Endometrial microvascular endothelial cells (primary cell): ENCODE data around the gene C12orf76. TPM values are rescaled to one million over a fixed set of nuclear protein-coding genes. Genes with fewer than 3 reads are reported as not detected.

Source experiments
- in situ Hi-C: cut with HindIII; loops from 2 replicates; pipeline ENCODE4 v1.10.0; 2017; ENCODE audit warnings: low sequenced_read_pairs, low pct_unique_long_range_greater_than_20kb; ENCODE audit errors: inconsistent ontology term
- total RNA-seq: library from RNA; depleted of rRNA; stranded (reverse); fragments of >200 nt; gene quantifications from one replicate; pipeline ENCODE4 v1.2.3, GENCODE V29; 2015; ENCODE audit errors: inconsistent ontology term

C12orf76 gene
- total RNA-seq, 1 donor from 2014 or later: 8.5 TPM

- in situ Hi-C loops: no loop called here
These were observed 48.3 kb downstream of the C12orf76 start for GRCh38 chr12:109999983-110000505.

DNA sequence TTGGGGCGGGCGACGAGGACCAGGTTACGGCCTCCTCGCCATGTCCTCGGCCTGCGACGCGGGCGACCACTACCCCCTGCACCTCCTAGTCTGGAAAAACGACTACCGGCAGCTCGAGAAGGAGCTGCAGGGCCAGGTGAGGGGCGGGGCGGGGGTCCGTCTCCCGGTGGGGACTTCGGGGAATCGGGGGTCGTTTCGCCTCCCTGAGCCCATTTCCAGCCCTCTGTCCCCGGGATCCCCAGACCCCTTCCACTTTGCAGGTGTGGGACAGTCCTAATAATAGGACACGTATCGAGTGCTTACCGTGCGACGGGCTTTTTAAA, 48.7 kb downstream of the C12orf76 start:
- in situ Hi-C loops: no loop called here

- in situ Hi-C loops: no loop called here
These were observed 49.2 kb downstream of the C12orf76 start, which contains the start of gene ANKRD13A for GRCh38 chr12:109998904-109999648. Gene ANKRD13A, plus strand, starts transcription at chr12:109999430. Its CDS starts 259 bp downstream, at chr12:109999689.

- in situ Hi-C loops: no loop called here
These were observed 50.0 kb downstream of the C12orf76 start for GRCh38 chr12:109998241-109998903.

GRCh38 chr12:109997393-109997792, 50.9 kb downstream of the C12orf76 start:
- in situ Hi-C loops: no loop called here

- in situ Hi-C loops: no loop called here
These were observed 51.9 kb downstream of the C12orf76 start for GRCh38 chr12:109996483-109996853.

DNA sequence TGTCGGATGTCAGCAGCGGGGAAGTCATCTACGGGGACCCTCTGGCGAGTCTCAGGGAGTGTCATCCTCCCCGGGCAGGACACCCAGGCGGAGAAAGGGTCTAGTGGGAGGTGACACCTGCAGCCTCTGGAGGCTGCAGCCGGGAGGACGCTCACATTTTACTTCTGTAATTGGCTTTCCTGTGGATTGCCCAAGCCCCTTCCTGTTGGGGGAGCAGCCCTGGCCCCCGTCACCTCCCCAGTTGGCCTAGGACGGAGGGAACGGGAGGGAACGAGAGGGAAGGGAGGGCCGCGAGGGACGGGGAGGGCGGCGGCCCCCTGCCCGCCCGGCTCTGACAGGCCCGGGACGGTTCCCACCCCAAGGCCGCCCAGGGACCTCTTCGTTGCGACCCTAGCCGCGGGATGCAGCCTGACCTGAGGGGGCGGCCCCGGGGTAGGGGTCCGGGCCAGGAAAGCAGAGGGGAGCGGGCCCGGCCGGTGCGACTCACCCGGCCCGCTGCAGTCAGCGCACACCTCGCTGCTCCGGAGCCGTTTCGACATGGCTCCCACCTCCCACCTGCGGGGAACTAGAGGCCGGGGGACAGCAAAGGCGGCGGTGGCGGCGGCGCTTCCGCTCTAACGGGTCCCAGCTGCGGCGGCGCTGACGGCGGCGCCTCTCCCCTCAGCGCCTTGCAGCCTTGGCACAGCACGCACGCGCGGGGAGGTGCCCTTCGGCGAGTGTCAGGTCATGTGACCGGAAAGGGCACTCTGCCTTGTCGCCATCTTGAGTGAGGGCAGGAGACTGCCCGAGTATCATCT, 52.4 kb downstream of the C12orf76 start, which contains the start of gene GIT2:
TSS of gene GIT2 (minus strand) at position 683 of the 797 bp plus-strand sequence. CDS start at position 539, 144 bp downstream.
- in situ Hi-C loops: no loop called here

- in situ Hi-C loops: no loop called here
These were observed 53.0 kb downstream of the C12orf76 start for GRCh38 chr12:109995361-109995685.

DNA sequence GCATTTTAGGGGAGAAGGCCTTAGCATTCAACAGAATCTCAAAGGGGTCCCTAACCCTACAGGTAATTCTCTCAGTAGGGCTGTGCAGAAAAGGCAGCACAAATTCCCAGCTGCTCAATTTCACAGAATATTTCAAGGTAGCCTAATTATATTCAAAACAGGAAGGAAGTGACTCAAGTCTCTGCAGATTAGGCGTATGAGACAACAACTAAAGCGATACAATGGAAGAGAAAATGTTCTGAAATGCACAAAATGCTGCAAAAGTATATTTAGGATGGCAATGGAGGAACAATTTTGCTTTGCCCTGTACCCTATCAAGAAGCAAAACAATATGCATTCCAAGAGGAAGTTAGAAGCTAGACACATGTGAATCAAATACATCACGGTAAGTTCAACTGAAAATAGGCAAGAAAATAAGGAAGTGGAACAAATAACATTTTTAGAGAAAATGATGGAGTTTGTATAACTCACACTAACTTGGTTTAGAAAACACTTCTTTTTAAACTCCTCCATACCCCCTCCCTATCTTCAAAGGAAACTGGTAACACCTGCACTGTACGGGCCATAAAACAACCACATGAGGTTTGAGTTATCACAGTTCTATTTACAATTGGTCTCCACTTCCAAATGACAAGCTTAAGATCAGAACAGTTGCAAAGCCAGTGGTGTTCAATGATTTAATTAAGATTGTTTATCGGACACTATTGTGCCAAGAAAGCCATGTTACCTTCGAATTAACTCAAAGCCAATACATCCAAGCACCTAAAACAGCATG, 53.7 kb downstream of the C12orf76 start:
- in situ Hi-C loops: no loop called here

- in situ Hi-C loops: no loop called here
These were observed 55.2 kb downstream of the C12orf76 start for GRCh38 chr12:109993091-109993490.

- in situ Hi-C loops: no loop called here
These were observed 56.7 kb downstream of the C12orf76 start for GRCh38 chr12:109991586-109991985.

Other genes with a start within 250 kb of the C12orf76 start
- gene TRPV4, start 215.1 kb downstream of the C12orf76 start, total RNA-seq: 3.3 TPM
- gene GLTP, start 168.0 kb downstream of the C12orf76 start, total RNA-seq: 93.0 TPM
- 35.3 TPM for gene TCHP, start 148.2 kb downstream of the C12orf76 start, total RNA-seq
- gene GIT2, start 52.2 kb downstream of the C12orf76 start, total RNA-seq: 39.9 TPM
- 36.8 TPM for gene ANKRD13A, start 49.1 kb downstream of the C12orf76 start, total RNA-seq
- 2.9 TPM for gene IFT81, start 75.8 kb upstream of the C12orf76 start, total RNA-seq
- 144 TPM for gene ATP2A2, start 232.7 kb upstream of the C12orf76 start, total RNA-seq